A375 (cell line): ENCODE measurements around the gene SAC3D1. TPM values are rescaled to one million over a fixed set of nuclear protein-coding genes. Genes with fewer than 3 reads are reported as not detected.

Source experiments
- small RNA-seq: library from RNA; depleted of rRNA; stranded (forward); fragments of <200 nt; gene quantifications from one replicate; pipeline ENCODE3, GENCODE V24; 2014
- total RNA-seq: library from RNA; depleted of rRNA; stranded (reverse); fragments of >200 nt; shearing (Covaris generic); gene quantifications from 2 replicates; pipeline ENCODE4 v1.2.3, GENCODE V29; 2014; rRNA removed

The SAC3D1 gene
- 21.5 and 22.5 TPM in 2 replicates for total RNA-seq

GRCh38 chr11:65040847-65041622 is at the start of gene SAC3D1:
TSS of gene SAC3D1 (plus strand) at chr11:65041210. CDS start at chr11:65041293, 83 bp downstream.

GRCh38 chr11:64996710-64997380 is 44.2 kb upstream of the SAC3D1 start, which contains the start of gene BATF2:
TSS of gene BATF2 (minus strand) at chr11:64996971. CDS start at chr11:64996914, 57 bp downstream.

GRCh38 chr11:65013888-65014725 is 26.9 kb upstream of the SAC3D1 start, which contains the start of gene ARL2:
TSS of gene ARL2 (plus strand) at chr11:65014160. CDS start at chr11:65014208, 48 bp downstream.

GRCh38 chr11:65027213-65028067 is 13.6 kb upstream of the SAC3D1 start, which contains the start of gene SNX15:
TSS of gene SNX15 (plus strand) at chr11:65027439. CDS start at chr11:65027538, 99 bp downstream.

GRCh38 chr11:65058419-65059054 is 17.5 kb downstream of the SAC3D1 start, which contains the start of gene NAALADL1:
TSS of gene NAALADL1 (minus strand) at chr11:65058553. CDS start at chr11:65058521, 32 bp downstream.

GRCh38 chr11:65083834-65084597 is 43.0 kb downstream of the SAC3D1 start, which contains the start of the genes CDCA5 and ZFPL1:
TSS of gene CDCA5 (minus strand) at chr11:65084040. CDS start at chr11:65083978, 62 bp downstream.
TSS of gene ZFPL1 (plus strand) at chr11:65084222. CDS start at chr11:65084699, 477 bp downstream.

Small RNA genes lying within 50 kb of the gene (small RNA-seq; reads per million reads assigned to genes)
- gene MIR6879 (not detected), gene SNX15 (not detected)

Other genes with a start within 250 kb of the SAC3D1 start
- gene MAP4K2, start 238.0 kb upstream of the SAC3D1 start, total RNA-seq: 24.3 and 25.6 TPM in 2 replicates
- 21.1 and 22.3 TPM in 2 replicates for gene MEN1, start 230.7 kb upstream of the SAC3D1 start, total RNA-seq
- 0.29 and 0.57 TPM in 2 replicates for gene CDC42BPG, start 196.6 kb upstream of the SAC3D1 start, total RNA-seq
- 86.6 and 93.6 TPM in 2 replicates for gene EHD1, start 162.6 kb upstream of the SAC3D1 start, total RNA-seq
- 19.0 and 19.6 TPM in 2 replicates for gene ATG2A, start 124.0 kb upstream of the SAC3D1 start, total RNA-seq
- 10.2 and 10.6 TPM in 2 replicates for gene PPP2R5B, start 116.5 kb upstream of the SAC3D1 start, total RNA-seq
- not detected in 2 replicates for gene GPHA2, start 105.3 kb upstream of the SAC3D1 start, total RNA-seq
- not detected in 2 replicates for gene MAJIN, start 69.1 kb upstream of the SAC3D1 start, total RNA-seq
- gene BATF2, start 44.2 kb upstream of the SAC3D1 start, total RNA-seq: 1.3 TPM in 2 replicates
- 235 and 274 TPM in 2 replicates for gene ARL2, start 27.1 kb upstream of the SAC3D1 start, total RNA-seq
- 16.9 and 18.6 TPM in 2 replicates for gene SNX15, start 13.8 kb upstream of the SAC3D1 start, total RNA-seq
- gene NAALADL1, start 17.3 kb downstream of the SAC3D1 start, total RNA-seq: not detected in 2 replicates
- 56.8 and 61.9 TPM in 2 replicates for gene CDCA5, start 42.8 kb downstream of the SAC3D1 start, total RNA-seq
- 58.4 and 65.3 TPM in 2 replicates for gene ZFPL1, start 43.0 kb downstream of the SAC3D1 start, total RNA-seq
- 184 and 252 TPM in 2 replicates for gene VPS51, start 55.0 kb downstream of the SAC3D1 start, total RNA-seq
- 13.3 and 20.5 TPM in 2 replicates for gene TM7SF2, start 70.7 kb downstream of the SAC3D1 start, total RNA-seq
- 42.7 and 50.7 TPM in 2 replicates for gene ZNHIT2, start 76.5 kb downstream of the SAC3D1 start, total RNA-seq
- 892 and 982 TPM in 2 replicates for gene FAU, start 80.9 kb downstream of the SAC3D1 start, total RNA-seq
- gene MRPL49, start 81.1 kb downstream of the SAC3D1 start, total RNA-seq: 96.8 and 105 TPM in 2 replicates
- gene SYVN1, start 93.3 kb downstream of the SAC3D1 start, total RNA-seq: 11.6 and 14.1 TPM in 2 replicates
- gene SPDYC, start 129.0 kb downstream of the SAC3D1 start, total RNA-seq: not detected in 2 replicates
- 65.5 and 67.5 TPM in 2 replicates for gene CAPN1, start 140.7 kb downstream of the SAC3D1 start, total RNA-seq
- 22.3 and 24.3 TPM in 2 replicates for gene POLA2, start 220.8 kb downstream of the SAC3D1 start, total RNA-seq